Measurements from ENCODE around the gene CNNM2. TPM values are rescaled to one million over a fixed set of nuclear protein-coding genes. Genes with fewer than 3 reads are reported as not detected.
"Not testable (repeated sequence)": the region's sequence is repeated elsewhere in the genome, so short reads cannot be mapped to it uniquely, and the experiment has no call there.

The CNNM2 gene
- total RNA-seq, 1 experiment from 2014 or later = 5.3 TPM

- DNase-seq (ENCODE audit: low read depth) = no peak
Measured at GRCh38 chr10:102967123-102967522, 49.0 kb downstream of the CNNM2 start.

GRCh38 chr10:102970562-102971340, 52.7 kb downstream of the CNNM2 start:
- no peak for DNase-seq (ENCODE audit: low read depth)

GRCh38 chr10:102975483-102976379, 57.6 kb downstream of the CNNM2 start:
- no peak for DNase-seq (ENCODE audit: low read depth)

- DNase-seq (ENCODE audit: low read depth) = not testable (repeated sequence)
Measured at GRCh38 chr10:102976380-102976726, 58.3 kb downstream of the CNNM2 start.

- no peak for DNase-seq (ENCODE audit: low read depth)
Measured at GRCh38 chr10:102982296-102982695, 64.2 kb downstream of the CNNM2 start.

- DNase-seq (ENCODE audit: low read depth) = no peak
Measured at GRCh38 chr10:102984086-102984485, 66.0 kb downstream of the CNNM2 start.

GRCh38 chr10:102985811-102986210, 67.7 kb downstream of the CNNM2 start:
- no peak for DNase-seq (ENCODE audit: low read depth)

- peak; percentile 14 for DNase-seq (ENCODE audit: low read depth)
Measured at GRCh38 chr10:102988404-102989314, 70.6 kb downstream of the CNNM2 start.

GRCh38 chr10:102994531-102995295, 76.6 kb downstream of the CNNM2 start:
- no peak for DNase-seq (ENCODE audit: low read depth)

- no peak for DNase-seq (ENCODE audit: low read depth)
Measured at GRCh38 chr10:102996876-102997275, 78.8 kb downstream of the CNNM2 start.

- DNase-seq (ENCODE audit: low read depth) = no peak
Measured at GRCh38 chr10:102997998-102998397, 79.9 kb downstream of the CNNM2 start.

GRCh38 chr10:102998399-102998907, 80.4 kb downstream of the CNNM2 start:
- no peak for DNase-seq (ENCODE audit: low read depth)

GRCh38 chr10:103000050-103000449, 82.0 kb downstream of the CNNM2 start:
- DNase-seq (ENCODE audit: low read depth) = not testable (repeated sequence)

- DNase-seq (ENCODE audit: low read depth) = no peak
Measured at GRCh38 chr10:103007017-103007416, 88.9 kb downstream of the CNNM2 start.

- DNase-seq (ENCODE audit: low read depth) = no peak
Measured at GRCh38 chr10:103013416-103013815, 95.3 kb downstream of the CNNM2 start.

- DNase-seq (ENCODE audit: low read depth) = no peak
Measured at GRCh38 chr10:103019425-103019824, 101.3 kb downstream of the CNNM2 start.

- DNase-seq (ENCODE audit: low read depth) = no peak
Measured at GRCh38 chr10:103021150-103021899, 103.2 kb downstream of the CNNM2 start.

- no peak for DNase-seq (ENCODE audit: low read depth)
Measured at GRCh38 chr10:103021900-103022293, 103.8 kb downstream of the CNNM2 start.

- no peak for DNase-seq (ENCODE audit: low read depth)
Measured at GRCh38 chr10:103025696-103026095, 107.6 kb downstream of the CNNM2 start.

GRCh38 chr10:103038570-103038969, 120.5 kb downstream of the CNNM2 start:
- DNase-seq (ENCODE audit: low read depth) = no peak
